WTC11 (cell line): ENCODE data around the gene CRYGN. TPM values are rescaled to one million over a fixed set of nuclear protein-coding genes. Genes with fewer than 3 reads are reported as not detected.

Experiments used
- ATAC-seq: fragments of 200-7000 bp; cut with Tn5 transposase; 2 replicates; pipeline ENCODE4 v1.10.0; 2021; ENCODE audit warnings: mild to moderate bottlenecking, moderate library complexity
- CTCF ChIA-PET: fragments of 300-600 bp; sonication (Branson Sonifier 250); formaldehyde crosslinking; loops from one replicate; lab custom pipeline; 2021; ENCODE audit warnings: antibody characterized with exemption; lab: Charles Lee
- POLR2A ChIA-PET: fragments of 350-600 bp; sonication (Branson Sonifier 250); formaldehyde crosslinking; loops from one replicate; lab custom pipeline; 2021; ENCODE audit warnings: antibody characterized with exemption; lab: Charles Lee
- DNase-seq: peaks from one replicate; pipeline ENCODE4 v3.0.0; 2021; ENCODE audit warnings: low spot score
- H3K27ac Mint-ChIP-seq: 2 replicates; pipeline ENCODE4 v1.8.0; 2021; ENCODE audit warnings: mixed read lengths
- H3K27me3 Mint-ChIP-seq: 2 replicates; pipeline ENCODE4 v1.8.0; 2021; ENCODE audit warnings: low read depth, mild to moderate bottlenecking, moderate library complexity, mixed read lengths
- H3K36me3 Mint-ChIP-seq: 2 replicates; pipeline ENCODE4 v1.8.0; 2021; ENCODE audit warnings: mixed read lengths
- H3K4me1 Mint-ChIP-seq: 2 replicates; pipeline ENCODE4 v1.8.0; 2022; ENCODE audit warnings: mixed read lengths
- H3K4me3 Mint-ChIP-seq: 2 replicates; pipeline ENCODE4 v1.8.0; 2021; ENCODE audit warnings: mild to moderate bottlenecking, moderate library complexity, mixed read lengths
- H3K9me3 Mint-ChIP-seq: 2 replicates; pipeline ENCODE4 v1.8.0; 2021; ENCODE audit warnings: mixed read lengths
- ATF1 ChIP-seq: sonication (generic); formaldehyde crosslinking; IDR thresholded peaks from 2 replicates; pipeline ENCODE4 v1.8.1; 2023; ENCODE audit warnings: mild to moderate bottlenecking, moderate library complexity, missing genetic modification reagents
- CBFB ChIP-seq: sonication (generic); formaldehyde crosslinking; IDR thresholded peaks from 2 replicates; pipeline ENCODE4 v1.8.1; 2022; ENCODE audit warnings: mild to moderate bottlenecking, low read depth, missing genetic modification reagents
- CTCF ChIP-seq: fragments of 200-600 bp; IDR thresholded peaks from 2 replicates; pipeline ENCODE4 v1.8.0; 2022; ENCODE audit warnings: antibody characterized with exemption
- E2F5 ChIP-seq: sonication (generic); formaldehyde crosslinking; IDR thresholded peaks from 2 replicates; pipeline ENCODE4 v1.8.1; 2022; ENCODE audit warnings: mild to moderate bottlenecking, moderate library complexity, missing genetic modification reagents
- FOXP1 ChIP-seq: sonication (generic); formaldehyde crosslinking; IDR thresholded peaks from 2 replicates; pipeline ENCODE4 v1.8.0; 2022; ENCODE audit warnings: missing genetic modification reagents, mild to moderate bottlenecking, moderate library complexity, borderline replicate concordance
- MYBL2 ChIP-seq: sonication (generic); formaldehyde crosslinking; IDR thresholded peaks from 2 replicates; pipeline ENCODE4 v1.8.1; 2023; ENCODE audit warnings: mild to moderate bottlenecking, moderate library complexity, missing genetic modification reagents
- NFATC4 ChIP-seq: fragments of 250-450 bp; sonication (Bioruptor Pico); IDR thresholded peaks from 2 replicates; pipeline ENCODE4 v1.9.0; 2021; ENCODE audit warnings: mild to moderate bottlenecking
- NR2C2 ChIP-seq: sonication (generic); formaldehyde crosslinking; IDR thresholded peaks from 2 replicates; pipeline ENCODE4 v1.8.0; 2022; ENCODE audit warnings: mild to moderate bottlenecking, missing genetic modification reagents
- PREB ChIP-seq: sonication (generic); formaldehyde crosslinking; IDR thresholded peaks from 2 replicates; pipeline ENCODE4 v1.8.1; 2022; ENCODE audit warnings: mild to moderate bottlenecking, missing genetic modification reagents, moderate library complexity, borderline replicate concordance
- SMAD4 ChIP-seq: sonication (generic); formaldehyde crosslinking; IDR thresholded peaks from 2 replicates; pipeline ENCODE4 v1.8.0; 2022; ENCODE audit warnings: mild to moderate bottlenecking, missing genetic modification reagents
- SOX15 ChIP-seq: fragments of 250-450 bp; sonication (Bioruptor Pico); IDR thresholded peaks from 2 replicates; pipeline ENCODE4 v1.9.0; 2021; ENCODE audit warnings: mild to moderate bottlenecking
- STAT6 ChIP-seq: sonication (generic); formaldehyde crosslinking; conservative IDR thresholded peaks from 2 replicates; pipeline ENCODE4 v1.8.1; 2023; ENCODE audit warnings: mild to moderate bottlenecking, low read depth, missing genetic modification reagents, moderate library complexity
- TEAD1 ChIP-seq: sonication (generic); formaldehyde crosslinking; IDR thresholded peaks from 2 replicates; pipeline ENCODE4 v1.8.0; 2022; ENCODE audit warnings: mild to moderate bottlenecking, missing genetic modification reagents
- TP53 ChIP-seq: sonication (generic); formaldehyde crosslinking; IDR thresholded peaks from 2 replicates; pipeline ENCODE4 v1.8.1; 2023; ENCODE audit warnings: mild to moderate bottlenecking, missing genetic modification reagents
- ZNF263 ChIP-seq: sonication (generic); formaldehyde crosslinking; IDR thresholded peaks from 2 replicates; pipeline ENCODE4 v1.8.1; 2022; ENCODE audit warnings: low read depth, mild to moderate bottlenecking, moderate library complexity, missing genetic modification reagents
- total RNA-seq: library from RNA; stranded (reverse); gene quantifications from 3 replicates; pipeline ENCODE4 v1.2.3, GENCODE V29; 2021
- TF ChIP-seq, protein P1 (sequence below): sonication (generic); formaldehyde crosslinking; IDR thresholded peaks from 2 replicates; pipeline ENCODE4 v1.8.1; 2023; ENCODE audit warnings: mild to moderate bottlenecking, missing genetic modification reagents
- TF ChIP-seq, protein P2 (sequence below): sonication (generic); formaldehyde crosslinking; IDR thresholded peaks from 2 replicates; pipeline ENCODE4 v1.8.1; 2023; ENCODE audit warnings: mild to moderate bottlenecking, moderate library complexity, missing genetic modification reagents
- TF ChIP-seq, protein P3 (sequence below): sonication (generic); formaldehyde crosslinking; IDR thresholded peaks from 2 replicates; pipeline ENCODE4 v1.8.0; 2022; ENCODE audit warnings: mild to moderate bottlenecking, missing genetic modification reagents
- TF ChIP-seq, protein P4 (sequence below): sonication (generic); formaldehyde crosslinking; IDR thresholded peaks from 2 replicates; pipeline ENCODE4 v1.8.1; 2022; ENCODE audit warnings: missing genetic modification reagents, borderline replicate concordance

The CRYGN gene
- total RNA-seq, 1 experiment from 2014 or later: 1.5 TPM

- TF ChIP-seq PREB (no peak), SOX15 (no peak), ZNF263 (CRISPR knock-in tag) (no peak), ATF1 (no peak)
- TF ChIP-seq, protein P1, sequence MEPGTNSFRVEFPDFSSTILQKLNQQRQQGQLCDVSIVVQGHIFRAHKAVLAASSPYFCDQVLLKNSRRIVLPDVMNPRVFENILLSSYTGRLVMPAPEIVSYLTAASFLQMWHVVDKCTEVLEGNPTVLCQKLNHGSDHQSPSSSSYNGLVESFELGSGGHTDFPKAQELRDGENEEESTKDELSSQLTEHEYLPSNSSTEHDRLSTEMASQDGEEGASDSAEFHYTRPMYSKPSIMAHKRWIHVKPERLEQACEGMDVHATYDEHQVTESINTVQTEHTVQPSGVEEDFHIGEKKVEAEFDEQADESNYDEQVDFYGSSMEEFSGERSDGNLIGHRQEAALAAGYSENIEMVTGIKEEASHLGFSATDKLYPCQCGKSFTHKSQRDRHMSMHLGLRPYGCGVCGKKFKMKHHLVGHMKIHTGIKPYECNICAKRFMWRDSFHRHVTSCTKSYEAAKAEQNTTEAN (CRISPR knock-in tag): no peak
- TF ChIP-seq, protein P2, sequence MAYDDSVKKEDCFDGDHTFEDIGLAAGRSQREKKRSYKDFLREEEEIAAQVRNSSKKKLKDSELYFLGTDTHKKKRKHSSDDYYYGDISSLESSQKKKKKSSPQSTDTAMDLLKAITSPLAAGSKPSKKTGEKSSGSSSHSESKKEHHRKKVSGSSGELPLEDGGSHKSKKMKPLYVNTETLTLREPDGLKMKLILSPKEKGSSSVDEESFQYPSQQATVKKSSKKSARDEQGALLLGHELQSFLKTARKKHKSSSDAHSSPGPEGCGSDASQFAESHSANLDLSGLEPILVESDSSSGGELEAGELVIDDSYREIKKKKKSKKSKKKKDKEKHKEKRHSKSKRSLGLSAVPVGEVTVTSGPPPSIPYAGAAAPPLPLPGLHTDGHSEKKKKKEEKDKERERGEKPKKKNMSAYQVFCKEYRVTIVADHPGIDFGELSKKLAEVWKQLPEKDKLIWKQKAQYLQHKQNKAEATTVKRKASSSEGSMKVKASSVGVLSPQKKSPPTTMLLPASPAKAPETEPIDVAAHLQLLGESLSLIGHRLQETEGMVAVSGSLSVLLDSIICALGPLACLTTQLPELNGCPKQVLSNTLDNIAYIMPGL (CRISPR knock-in tag): no peak
Measured at GRCh38 chr7:151435971-151436370, 4.0 kb downstream of the CRYGN start (continued).

DNA sequence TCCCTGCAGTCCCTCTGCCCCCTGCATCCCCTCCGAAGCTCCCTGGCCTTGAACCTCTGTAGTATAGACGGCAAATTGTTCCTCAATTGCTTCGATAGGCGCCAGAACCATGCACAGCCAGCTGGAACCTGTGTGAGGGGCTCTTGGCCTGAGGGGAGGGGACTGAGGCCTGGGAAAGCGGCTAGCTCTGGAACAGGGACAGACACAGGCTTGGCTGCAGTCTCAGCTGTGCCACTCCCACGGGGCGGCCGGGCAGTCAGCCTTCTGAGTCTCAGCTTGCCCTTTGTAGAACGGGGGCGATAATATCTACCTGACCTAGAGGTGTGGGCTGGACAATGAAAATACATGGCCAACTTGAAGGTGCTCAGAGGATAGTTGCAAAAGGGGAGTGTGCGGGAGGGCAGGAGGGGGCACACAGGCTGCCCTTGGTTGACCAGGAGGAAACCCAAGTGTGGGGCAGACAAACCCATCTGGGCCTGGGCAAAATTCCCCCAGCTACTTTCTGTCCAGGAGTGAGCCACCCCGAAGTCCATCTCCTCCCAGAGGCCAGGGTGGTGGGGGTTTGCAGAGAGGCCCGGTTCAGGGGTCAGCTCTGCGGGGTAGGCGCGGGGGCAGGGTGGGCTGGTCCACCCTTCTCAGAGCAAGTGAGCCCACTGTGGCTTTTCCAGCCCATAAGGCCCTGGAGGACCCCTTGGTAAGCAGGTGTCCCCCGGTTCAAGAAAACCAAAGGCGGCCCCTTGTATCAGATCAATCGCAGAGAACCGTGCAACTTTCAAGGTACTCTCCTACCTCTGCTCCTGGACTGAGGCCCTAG is 4.6 kb downstream of the CRYGN start:
- ATAC-seq (no peak), DNase-seq (no peak)
- ChIA-PET POLR2A (no interaction called here), CTCF (interaction anchor here (1.1 kb wide), 1 partner anchor 124 kb away, joined by 3 read pairs; no protein-coding TSS in a partner anchor)
- H3K36me3 Mint-ChIP-seq: no peaks in the 10 kb centered on the region
- no peaks in the 10 kb centered on the region for H3K9me3 Mint-ChIP-seq
- H3K4me3 Mint-ChIP-seq: no peak overlapping the region
- H3K4me1 Mint-ChIP-seq: peaks cover 14% of the 10 kb centered on the region
- H3K27me3 Mint-ChIP-seq: peaks cover 8% of the 10 kb centered on the region
- no peak for TF ChIP-seq CTCF
- TF ChIP-seq, protein P1 (CRISPR knock-in tag): no peak
- H3K27ac Mint-ChIP-seq: no peak overlapping the region

DNA sequence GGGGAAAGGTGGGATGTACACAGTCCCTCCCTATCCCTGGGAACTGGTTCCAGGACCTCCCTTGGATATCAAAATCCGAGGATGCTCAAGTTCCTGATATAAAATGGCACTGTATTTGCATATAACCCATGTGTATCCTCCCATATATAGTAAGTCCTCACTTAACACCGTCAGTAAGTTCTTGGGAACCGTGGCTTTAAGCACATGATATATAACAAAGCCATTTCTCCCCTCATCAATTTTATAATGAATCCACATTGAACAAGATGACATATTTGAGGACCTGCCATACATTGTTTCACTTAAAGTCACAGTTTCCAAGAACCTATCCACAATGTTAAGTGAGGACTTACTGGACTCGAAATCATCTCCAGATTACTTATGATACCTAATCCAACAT is 5.4 kb downstream of the CRYGN start:
- DNase-seq: no peak
- POLR2A ChIA-PET: no interaction called here
- no peaks in the 10 kb centered on the region for H3K9me3 Mint-ChIP-seq
- H3K4me3 Mint-ChIP-seq: no peak overlapping the region
- no peak overlapping the region for H3K27ac Mint-ChIP-seq
- H3K4me1 Mint-ChIP-seq: peaks cover 20% of the 10 kb centered on the region
- H3K27me3 Mint-ChIP-seq: peaks cover 8% of the 10 kb centered on the region
- CTCF ChIA-PET: interaction anchor here (1.1 kb wide), 1 partner anchor 123 kb away, joined by 3 read pairs; no protein-coding TSS in a partner anchor
- no peaks in the 10 kb centered on the region for H3K36me3 Mint-ChIP-seq
- no peak for ATAC-seq
- TF ChIP-seq TP53 (CRISPR knock-in tag) (no peak), CBFB (CRISPR knock-in tag) (no peak), E2F5 (CRISPR knock-in tag) (no peak), MYBL2 (CRISPR knock-in tag) (no peak), SMAD4 (no peak), TEAD1 (no peak), NFATC4 (CRISPR knock-in tag) (no peak), STAT6 (no peak), FOXP1 (no peak), NR2C2 (CRISPR knock-in tag) (no peak)
- TF ChIP-seq, protein P3, sequence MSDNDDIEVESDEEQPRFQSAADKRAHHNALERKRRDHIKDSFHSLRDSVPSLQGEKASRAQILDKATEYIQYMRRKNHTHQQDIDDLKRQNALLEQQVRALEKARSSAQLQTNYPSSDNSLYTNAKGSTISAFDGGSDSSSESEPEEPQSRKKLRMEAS (CRISPR knock-in tag): no peak
- TF ChIP-seq, protein P4, sequence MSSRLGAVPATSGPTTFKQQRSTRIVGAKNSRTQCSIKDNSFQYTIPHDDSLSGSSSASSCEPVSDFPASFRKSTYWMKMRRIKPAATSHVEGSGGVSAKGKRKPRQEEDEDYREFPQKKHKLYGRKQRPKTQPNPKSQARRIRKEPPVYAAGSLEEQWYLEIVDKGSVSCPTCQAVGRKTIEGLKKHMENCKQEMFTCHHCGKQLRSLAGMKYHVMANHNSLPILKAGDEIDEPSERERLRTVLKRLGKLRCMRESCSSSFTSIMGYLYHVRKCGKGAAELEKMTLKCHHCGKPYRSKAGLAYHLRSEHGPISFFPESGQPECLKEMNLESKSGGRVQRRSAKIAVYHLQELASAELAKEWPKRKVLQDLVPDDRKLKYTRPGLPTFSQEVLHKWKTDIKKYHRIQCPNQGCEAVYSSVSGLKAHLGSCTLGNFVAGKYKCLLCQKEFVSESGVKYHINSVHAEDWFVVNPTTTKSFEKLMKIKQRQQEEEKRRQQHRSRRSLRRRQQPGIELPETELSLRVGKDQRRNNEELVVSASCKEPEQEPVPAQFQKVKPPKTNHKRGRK (CRISPR knock-in tag): no peak
